Measurements from ENCODE around the gene IL17RE.
A peak's percentile ranks its signal among the peaks of the same experiment; 100 is the strongest.
"Not testable (repeated sequence)": the region's sequence is repeated elsewhere in the genome, so short reads cannot be mapped to it uniquely, and the experiment has no call there.

The IL17RE gene

DNA sequence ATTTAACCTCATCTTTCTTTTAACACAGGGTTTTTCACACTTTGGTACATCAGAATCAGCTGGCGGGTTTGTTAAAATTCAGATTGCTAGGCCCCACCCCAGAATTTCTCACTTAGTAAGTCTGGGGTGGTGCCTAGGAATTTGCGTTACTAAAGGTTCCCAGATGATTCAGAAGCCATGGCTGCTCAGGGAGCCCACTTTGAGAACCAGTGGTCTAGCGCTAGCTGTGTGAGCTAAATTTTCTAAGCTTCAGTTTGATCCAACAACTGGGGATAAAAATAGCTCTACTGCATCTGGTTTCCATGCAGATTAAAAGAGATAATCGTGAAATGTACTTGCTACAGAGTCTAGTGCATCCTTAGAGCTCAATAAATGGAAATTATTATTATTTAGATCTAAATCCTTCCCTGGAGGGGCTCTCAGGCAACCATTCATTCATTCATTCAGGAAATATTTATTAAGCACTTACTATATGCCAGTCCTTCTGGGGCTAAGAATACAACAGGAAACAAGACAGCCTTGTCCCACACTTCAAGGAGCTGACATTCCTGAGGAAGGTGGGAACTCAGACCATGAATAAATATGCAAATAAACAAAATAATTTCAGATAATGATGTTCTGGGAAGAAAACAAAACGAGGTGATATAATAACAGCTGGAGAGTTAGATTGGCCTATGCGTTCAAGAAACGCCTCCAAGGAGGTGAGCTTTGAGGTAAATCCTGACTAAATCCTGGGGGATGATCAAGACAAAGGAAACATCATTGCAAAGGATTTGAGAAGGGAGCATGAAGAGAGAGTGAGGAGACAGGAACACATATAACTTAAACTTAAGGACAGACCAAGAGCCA is 18.7 kb upstream of the IL17RE start:
- H3K9ac ChIP-seq (ENCODE audit: low read depth, low read length) = peak overlapping the region; percentile 68
- H3K4me3 ChIP-seq (ENCODE audit: low read length) = peak overlapping the region; percentile 20
- no peaks in the 10 kb centered on the region for H3K9me3 ChIP-seq (replicated peaks; ENCODE audit: low read length)
- peaks cover 21% of the 10 kb centered on the region for H3K4me1 ChIP-seq (ENCODE audit: control insufficient read depth, insufficient read depth, low read length)
- no peaks in the 10 kb centered on the region for H3K27me3 ChIP-seq (ENCODE audit: control insufficient read depth, insufficient read depth, low read length)
- H3K36me3 ChIP-seq (ENCODE audit: insufficient read depth, low read length) = no peaks in the 10 kb centered on the region
- peak overlapping the region; percentile 71 for H3K4me2 ChIP-seq (ENCODE audit: low read length)

DNA sequence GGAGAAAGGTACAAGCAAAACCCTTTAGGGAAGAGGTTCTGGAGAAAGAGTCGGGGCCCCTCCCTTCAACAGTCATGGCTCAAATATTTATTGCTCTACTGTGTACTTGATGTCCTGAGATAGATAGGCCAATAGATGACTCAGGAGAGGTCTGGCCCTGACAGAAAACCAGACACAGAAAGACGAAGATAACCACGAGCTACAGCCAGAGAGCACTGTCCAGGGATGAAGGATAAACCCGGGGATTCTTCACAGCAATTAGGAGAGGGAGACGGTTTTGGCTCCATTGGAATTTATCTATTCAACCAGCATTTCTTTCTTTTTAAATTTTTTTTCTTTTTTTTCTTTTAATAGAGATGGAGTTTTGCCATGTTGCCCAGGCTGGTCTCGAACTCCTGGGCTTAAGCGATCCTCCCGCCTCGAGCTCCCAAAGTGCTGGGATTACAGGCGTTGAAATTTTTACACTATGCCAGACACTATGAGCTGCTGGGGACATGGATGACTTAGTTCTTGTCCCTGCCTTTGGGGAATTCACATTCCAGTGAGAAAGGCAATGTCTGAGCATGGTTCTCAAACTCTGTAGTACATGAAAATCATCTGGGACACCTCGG is 18.0 kb upstream of the IL17RE start:
- no peaks in the 10 kb centered on the region for H3K9me3 ChIP-seq (replicated peaks; ENCODE audit: low read length)
- H3K36me3 ChIP-seq (ENCODE audit: insufficient read depth, low read length) = no peaks in the 10 kb centered on the region
- peaks cover 22% of the 10 kb centered on the region for H3K4me1 ChIP-seq (ENCODE audit: control insufficient read depth, insufficient read depth, low read length)
- H3K4me3 ChIP-seq (ENCODE audit: low read length) = peak overlapping the region; percentile 20
- peak overlapping the region; percentile 68 for H3K9ac ChIP-seq (ENCODE audit: low read depth, low read length)
- H3K4me2 ChIP-seq (ENCODE audit: low read length) = peak overlapping the region; percentile 71
- H3K27me3 ChIP-seq (ENCODE audit: control insufficient read depth, insufficient read depth, low read length) = no peaks in the 10 kb centered on the region

DNA sequence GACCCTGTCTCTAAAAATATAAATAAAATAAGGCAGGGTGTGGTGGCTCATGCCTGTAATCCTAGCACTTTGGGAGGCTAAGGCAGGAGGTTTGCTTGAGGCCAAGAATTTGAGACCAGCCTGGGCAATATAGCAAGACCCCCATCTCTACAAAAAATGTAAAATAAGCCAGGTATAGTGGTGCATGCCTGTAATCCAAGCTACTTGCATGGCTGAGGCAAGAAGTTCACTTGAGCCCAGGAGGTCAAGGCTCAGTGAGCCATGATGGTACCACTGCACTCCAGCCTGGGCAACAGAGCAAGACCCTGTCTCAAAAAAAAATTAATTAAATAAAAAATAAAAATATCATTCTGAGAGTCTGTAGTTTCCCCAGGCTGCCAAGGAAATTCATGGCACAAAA is 16.3 kb upstream of the IL17RE start:
- no peak overlapping the region for H3K9ac ChIP-seq (ENCODE audit: low read depth, low read length)
- no peaks in the 10 kb centered on the region for H3K36me3 ChIP-seq (ENCODE audit: insufficient read depth, low read length)
- peaks cover 28% of the 10 kb centered on the region for H3K4me1 ChIP-seq (ENCODE audit: control insufficient read depth, insufficient read depth, low read length)
- no peak overlapping the region for H3K4me2 ChIP-seq (ENCODE audit: low read length)
- H3K27me3 ChIP-seq (ENCODE audit: control insufficient read depth, insufficient read depth, low read length) = no peaks in the 10 kb centered on the region
- no peak overlapping the region for H3K4me3 ChIP-seq (ENCODE audit: low read length)
- H3K9me3 ChIP-seq (replicated peaks; ENCODE audit: low read length) = no peaks in the 10 kb centered on the region

DNA sequence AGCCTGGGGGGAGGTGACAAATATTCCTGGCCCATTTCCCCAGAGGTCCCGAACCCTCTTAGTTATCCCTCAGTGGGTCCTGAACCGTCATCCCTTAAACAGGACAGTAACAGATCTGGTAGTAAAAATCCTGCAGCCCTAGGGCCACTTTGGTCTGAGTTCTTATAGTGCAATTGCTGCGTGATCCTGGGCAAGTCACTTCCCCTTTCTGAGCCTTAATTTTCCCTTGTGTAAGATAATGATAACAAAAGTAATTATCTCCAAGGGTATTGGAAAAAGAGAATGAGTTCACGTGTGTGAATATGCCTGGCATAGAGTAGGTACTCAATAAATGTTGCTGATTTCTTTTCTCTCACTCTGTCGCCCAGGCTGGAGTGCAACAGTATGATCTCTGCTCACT is 15.2 kb upstream of the IL17RE start:
- Histone ChIP-seq H3K4me2 (ENCODE audit: low read length) (no peak overlapping the region), H3K4me3 (ENCODE audit: low read length) (no peak overlapping the region), H3K9me3 (replicated peaks; ENCODE audit: low read length) (no peaks in the 10 kb centered on the region), H3K27me3 (ENCODE audit: control insufficient read depth, insufficient read depth, low read length) (no peaks in the 10 kb centered on the region), H3K36me3 (ENCODE audit: insufficient read depth, low read length) (peaks cover 6% of the 10 kb centered on the region), H3K4me1 (ENCODE audit: control insufficient read depth, insufficient read depth, low read length) (peaks cover 37% of the 10 kb centered on the region), H3K9ac (ENCODE audit: low read depth, low read length) (no peak overlapping the region)

DNA sequence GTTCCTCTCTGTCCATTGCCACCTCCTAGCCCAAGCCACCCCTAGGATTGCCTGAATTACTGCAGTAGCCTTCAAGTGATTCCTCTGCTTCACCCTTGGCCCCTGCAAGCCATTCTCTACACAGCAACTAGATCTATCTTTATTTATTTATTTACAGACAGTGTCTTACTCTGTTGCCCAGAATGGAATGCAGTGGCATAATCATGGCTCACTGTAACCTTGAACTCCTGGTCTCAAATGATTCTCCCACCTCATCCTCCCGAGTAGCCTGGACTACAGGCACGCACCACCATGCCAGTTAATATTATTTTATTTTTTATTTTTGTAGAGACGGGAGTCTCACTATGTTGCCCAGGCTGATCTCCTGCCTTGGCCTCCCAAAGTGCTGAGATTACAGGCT is 14.1 kb upstream of the IL17RE start:
- H3K4me3 ChIP-seq (ENCODE audit: low read length) = no peak overlapping the region
- H3K27me3 ChIP-seq (ENCODE audit: control insufficient read depth, insufficient read depth, low read length) = no peaks in the 10 kb centered on the region
- peaks cover 42% of the 10 kb centered on the region for H3K4me1 ChIP-seq (ENCODE audit: control insufficient read depth, insufficient read depth, low read length)
- H3K9ac ChIP-seq (ENCODE audit: low read depth, low read length) = no peak overlapping the region
- H3K36me3 ChIP-seq (ENCODE audit: insufficient read depth, low read length) = peaks cover 17% of the 10 kb centered on the region
- H3K4me2 ChIP-seq (ENCODE audit: low read length) = no peak overlapping the region
- H3K9me3 ChIP-seq (replicated peaks; ENCODE audit: low read length) = no peaks in the 10 kb centered on the region

DNA sequence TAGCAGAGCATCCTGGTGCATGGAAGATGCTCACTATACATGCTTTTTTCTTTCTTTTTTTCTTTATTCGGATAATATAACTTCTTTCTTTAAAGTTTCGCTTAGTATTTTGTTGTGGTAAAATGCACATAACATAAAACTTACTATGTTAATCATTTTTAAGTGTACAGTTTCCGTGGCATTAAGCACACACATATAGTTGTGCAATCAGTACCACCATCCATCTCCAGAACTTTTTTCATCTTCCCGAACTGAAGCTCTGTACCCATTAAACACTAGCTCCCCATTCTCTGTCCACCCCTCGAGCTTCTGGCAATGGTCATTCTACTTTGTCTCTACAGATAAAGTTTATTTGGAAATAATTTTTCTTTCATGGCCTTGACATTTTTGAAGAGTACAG is 13.2 kb upstream of the IL17RE start:
- Histone ChIP-seq H3K4me3 (ENCODE audit: low read length) (no peak overlapping the region), H3K27me3 (ENCODE audit: control insufficient read depth, insufficient read depth, low read length) (no peaks in the 10 kb centered on the region), H3K36me3 (ENCODE audit: insufficient read depth, low read length) (peaks cover 19% of the 10 kb centered on the region), H3K4me1 (ENCODE audit: control insufficient read depth, insufficient read depth, low read length) (peaks cover 41% of the 10 kb centered on the region), H3K9me3 (replicated peaks; ENCODE audit: low read length) (no peaks in the 10 kb centered on the region), H3K4me2 (ENCODE audit: low read length) (no peak overlapping the region), H3K9ac (ENCODE audit: low read depth, low read length) (no peak overlapping the region)

DNA sequence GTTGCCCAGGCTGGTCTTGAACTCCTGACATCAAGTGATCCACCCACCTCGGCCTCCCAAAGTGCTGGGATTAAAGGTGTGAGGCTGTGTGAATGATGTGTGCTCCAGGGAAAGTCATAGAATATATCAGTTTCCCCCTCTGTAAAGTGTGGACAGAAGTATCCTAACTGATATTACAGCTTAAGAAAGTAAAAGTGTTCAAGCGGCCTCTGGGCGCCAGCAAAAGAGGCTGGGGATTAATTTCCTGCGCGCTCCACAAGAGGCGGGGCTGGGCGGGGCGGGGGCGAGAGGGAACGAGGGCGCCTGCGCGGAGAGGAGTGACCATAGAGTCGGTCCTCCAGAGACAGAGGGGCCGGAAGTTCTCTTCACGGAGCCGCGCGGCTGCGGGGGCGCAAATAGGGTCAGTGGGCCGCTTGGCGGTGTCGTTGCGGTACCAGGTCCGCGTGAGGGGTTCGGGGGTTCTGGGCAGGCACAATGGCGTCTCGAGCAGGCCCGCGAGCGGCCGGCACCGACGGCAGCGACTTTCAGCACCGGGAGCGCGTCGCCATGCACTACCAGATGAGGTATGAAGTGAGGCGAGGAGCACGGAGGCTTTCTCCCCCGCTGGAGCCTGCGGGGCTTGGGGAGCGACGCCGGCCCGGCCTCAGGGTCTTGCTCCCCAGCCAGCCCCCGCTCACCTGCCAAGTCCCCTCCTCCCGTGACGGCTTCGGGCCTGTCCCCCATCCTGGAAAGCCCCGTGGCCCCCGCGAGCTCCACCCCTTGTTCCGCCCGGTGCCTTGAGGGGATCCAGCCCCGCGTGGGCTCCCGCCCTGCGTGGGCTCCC is 12.2 kb upstream of the IL17RE start, which contains the start of gene JAGN1:
JAGN1 (plus strand) TSS at position 362 of the 823 bp plus-strand sequence; CDS start at position 475, 113 bp downstream.
- H3K36me3 ChIP-seq (ENCODE audit: insufficient read depth, low read length) = peaks cover 25% of the 10 kb centered on the region
- H3K9me3 ChIP-seq (replicated peaks; ENCODE audit: low read length) = no peaks in the 10 kb centered on the region
- H3K4me3 ChIP-seq (ENCODE audit: low read length) = peak within 1 kb of the TSS; percentile 95
- no peaks in the 10 kb centered on the region for H3K27me3 ChIP-seq (ENCODE audit: control insufficient read depth, insufficient read depth, low read length)
- H3K9ac ChIP-seq (ENCODE audit: low read depth, low read length) = peak within 1 kb of the TSS; percentile 99
- peak within 1 kb of the TSS; percentile 77 for H3K4me2 ChIP-seq (ENCODE audit: low read length)
- peaks cover 39% of the 10 kb centered on the region for H3K4me1 ChIP-seq (ENCODE audit: control insufficient read depth, insufficient read depth, low read length)

DNA sequence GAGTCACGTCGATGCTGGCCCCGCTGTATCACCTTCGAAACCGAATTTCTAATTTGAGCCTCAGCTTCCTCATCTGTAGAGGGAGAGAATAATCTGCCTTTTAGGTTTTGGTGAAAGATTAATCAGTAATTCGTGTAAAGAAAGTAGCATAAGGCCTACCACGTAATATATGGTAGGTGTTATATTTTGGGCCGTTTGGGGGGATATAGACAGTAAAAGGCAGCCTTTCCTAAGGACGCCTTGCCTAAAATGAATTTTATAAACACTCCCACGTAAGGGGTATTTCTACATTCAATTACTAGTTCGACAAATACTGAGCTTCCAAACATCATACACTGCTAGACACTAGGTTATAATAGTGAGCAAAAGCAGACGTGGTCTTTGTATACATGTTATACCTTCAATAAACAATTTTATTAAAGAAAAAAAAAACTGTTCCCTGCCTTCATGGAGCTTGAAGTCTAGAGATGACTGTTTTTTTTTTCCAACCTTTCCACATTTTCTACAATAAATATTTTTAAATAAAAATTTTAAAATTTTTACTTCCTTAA is 11.5 kb upstream of the IL17RE start:
- Histone ChIP-seq H3K27me3 (ENCODE audit: control insufficient read depth, insufficient read depth, low read length) (no peaks in the 10 kb centered on the region), H3K9ac (ENCODE audit: low read depth, low read length) (peak overlapping the region; percentile 99), H3K4me3 (ENCODE audit: low read length) (peak overlapping the region; percentile 95)

DNA sequence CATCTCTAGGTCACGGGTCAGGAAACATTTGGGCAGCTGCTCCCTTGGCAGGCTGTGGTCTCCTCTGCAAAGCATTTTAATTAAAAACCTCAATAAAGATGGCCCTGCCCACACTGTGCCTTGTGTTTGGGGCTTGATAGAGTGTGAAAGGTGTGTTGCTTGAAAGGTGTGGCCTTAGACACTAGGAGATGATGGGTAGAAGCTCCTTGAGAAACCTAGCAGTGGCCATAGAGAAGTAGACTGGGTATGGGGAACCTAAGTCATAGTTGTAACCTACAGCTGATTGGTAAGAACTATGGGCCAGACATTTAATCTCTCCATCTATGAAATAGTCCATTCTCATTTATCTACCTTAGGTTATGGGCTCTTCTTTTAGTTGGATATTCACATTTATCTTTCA is 8.9 kb upstream of the IL17RE start:
- Histone ChIP-seq H3K27me3 (ENCODE audit: control insufficient read depth, insufficient read depth, low read length) (no peaks in the 10 kb centered on the region), H3K9ac (ENCODE audit: low read depth, low read length) (peak overlapping the region; percentile 36), H3K36me3 (ENCODE audit: insufficient read depth, low read length) (peaks cover 25% of the 10 kb centered on the region), H3K4me1 (ENCODE audit: control insufficient read depth, insufficient read depth, low read length) (peaks cover 60% of the 10 kb centered on the region), H3K9me3 (replicated peaks; ENCODE audit: low read length) (no peaks in the 10 kb centered on the region), H3K4me3 (ENCODE audit: low read length) (peak overlapping the region; percentile 36), H3K4me2 (ENCODE audit: low read length) (peak overlapping the region; percentile 53)

More for the DNA sequence above, 11.5 kb upstream of the IL17RE start:
- Histone ChIP-seq H3K4me1 (ENCODE audit: control insufficient read depth, insufficient read depth, low read length) (peaks cover 39% of the 10 kb centered on the region), H3K4me2 (ENCODE audit: low read length) (peak overlapping the region; percentile 77), H3K9me3 (replicated peaks; ENCODE audit: low read length) (no peaks in the 10 kb centered on the region), H3K36me3 (ENCODE audit: insufficient read depth, low read length) (peaks cover 25% of the 10 kb centered on the region)

DNA sequence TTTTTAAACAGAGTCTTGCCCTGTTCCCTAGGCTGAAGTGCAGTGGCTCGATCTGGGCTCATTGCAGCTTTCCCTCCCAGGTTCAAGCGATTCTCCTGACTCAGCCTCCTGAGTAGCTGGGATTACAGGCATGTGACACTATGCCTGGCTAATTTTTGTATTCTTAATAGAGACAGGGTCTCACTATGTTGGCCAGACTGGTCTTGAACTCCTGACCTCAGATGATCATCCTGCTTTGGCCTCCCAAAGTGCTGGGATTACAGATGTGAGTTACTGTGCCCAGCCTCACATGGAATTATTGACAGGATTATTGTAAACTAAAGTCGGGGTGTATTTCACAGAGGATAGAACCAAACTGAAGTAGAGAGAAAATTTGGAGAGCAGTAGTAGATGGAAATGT is 6.9 kb upstream of the IL17RE start:
- H3K4me3 ChIP-seq (ENCODE audit: low read length); H3K4me2 ChIP-seq (ENCODE audit: low read length); H3K9ac ChIP-seq (ENCODE audit: low read depth, low read length); H3K9me3 ChIP-seq (replicated peaks; ENCODE audit: low read length); H3K27me3 ChIP-seq (ENCODE audit: control insufficient read depth, insufficient read depth, low read length): not testable (repeated sequence)
- Histone ChIP-seq H3K36me3 (ENCODE audit: insufficient read depth, low read length) (peaks cover 25% of the 10 kb centered on the region), H3K4me1 (ENCODE audit: control insufficient read depth, insufficient read depth, low read length) (peaks cover 62% of the 10 kb centered on the region)

Data from skeletal muscle satellite cell (primary cell).